WTC11 (cell line): ENCODE results near the gene SRCIN1.
A peak's percentile ranks its signal among the peaks of the same experiment; 100 is the strongest.

ENCODE experiments used
- CBFB ChIP-seq: sonication (generic); formaldehyde crosslinking; IDR thresholded peaks from 2 replicates; pipeline ENCODE4 v1.8.1; 2022; ENCODE audit warnings: mild to moderate bottlenecking, low read depth, missing genetic modification reagents
- CREM ChIP-seq: sonication (generic); formaldehyde crosslinking; IDR thresholded peaks from 2 replicates; pipeline ENCODE4 v1.8.1; 2022; ENCODE audit warnings: mild to moderate bottlenecking, missing genetic modification reagents, moderate library complexity
- ELF4 ChIP-seq: sonication (generic); formaldehyde crosslinking; IDR thresholded peaks from 2 replicates; pipeline ENCODE4 v1.8.1; 2022; ENCODE audit warnings: low read depth, mild to moderate bottlenecking, moderate library complexity, missing genetic modification reagents
- FOXP1 ChIP-seq: sonication (generic); formaldehyde crosslinking; IDR thresholded peaks from 2 replicates; pipeline ENCODE4 v1.8.0; 2022; ENCODE audit warnings: missing genetic modification reagents, mild to moderate bottlenecking, moderate library complexity, borderline replicate concordance
- SMAD3 ChIP-seq: sonication (generic); formaldehyde crosslinking; IDR thresholded peaks from 2 replicates; pipeline ENCODE4 v1.8.0; 2022; ENCODE audit warnings: missing genetic modification reagents, mild to moderate bottlenecking, borderline replicate concordance
- SP1 ChIP-seq: sonication (generic); formaldehyde crosslinking; conservative IDR thresholded peaks from 2 replicates; pipeline ENCODE4 v1.8.1; 2022; ENCODE audit warnings: missing genetic modification reagents
- ZNF121 ChIP-seq: sonication (generic); formaldehyde crosslinking; IDR thresholded peaks from 2 replicates; pipeline ENCODE4 v1.8.0; 2023; ENCODE audit warnings: missing genetic modification reagents
- ZNF317 ChIP-seq: sonication (generic); formaldehyde crosslinking; IDR thresholded peaks from 2 replicates; pipeline ENCODE4 v1.8.1; 2023; ENCODE audit warnings: low read depth, mild to moderate bottlenecking, moderate library complexity, missing genetic modification reagents, borderline replicate concordance
- TF ChIP-seq, protein P1 (sequence below): fragments of 200-600 bp; IDR thresholded peaks from 2 replicates; pipeline ENCODE4 v1.8.0; 2022; ENCODE audit warnings: antibody characterized with exemption
- TF ChIP-seq, protein P2 (sequence below): sonication (generic); formaldehyde crosslinking; IDR thresholded peaks from 2 replicates; pipeline ENCODE4 v1.8.1; 2023; ENCODE audit warnings: mild to moderate bottlenecking, missing genetic modification reagents
- TF ChIP-seq, protein P3 (sequence below): sonication (generic); formaldehyde crosslinking; IDR thresholded peaks from 2 replicates; pipeline ENCODE4 v1.8.0; 2022; ENCODE audit warnings: mild to moderate bottlenecking, missing genetic modification reagents

DNA sequence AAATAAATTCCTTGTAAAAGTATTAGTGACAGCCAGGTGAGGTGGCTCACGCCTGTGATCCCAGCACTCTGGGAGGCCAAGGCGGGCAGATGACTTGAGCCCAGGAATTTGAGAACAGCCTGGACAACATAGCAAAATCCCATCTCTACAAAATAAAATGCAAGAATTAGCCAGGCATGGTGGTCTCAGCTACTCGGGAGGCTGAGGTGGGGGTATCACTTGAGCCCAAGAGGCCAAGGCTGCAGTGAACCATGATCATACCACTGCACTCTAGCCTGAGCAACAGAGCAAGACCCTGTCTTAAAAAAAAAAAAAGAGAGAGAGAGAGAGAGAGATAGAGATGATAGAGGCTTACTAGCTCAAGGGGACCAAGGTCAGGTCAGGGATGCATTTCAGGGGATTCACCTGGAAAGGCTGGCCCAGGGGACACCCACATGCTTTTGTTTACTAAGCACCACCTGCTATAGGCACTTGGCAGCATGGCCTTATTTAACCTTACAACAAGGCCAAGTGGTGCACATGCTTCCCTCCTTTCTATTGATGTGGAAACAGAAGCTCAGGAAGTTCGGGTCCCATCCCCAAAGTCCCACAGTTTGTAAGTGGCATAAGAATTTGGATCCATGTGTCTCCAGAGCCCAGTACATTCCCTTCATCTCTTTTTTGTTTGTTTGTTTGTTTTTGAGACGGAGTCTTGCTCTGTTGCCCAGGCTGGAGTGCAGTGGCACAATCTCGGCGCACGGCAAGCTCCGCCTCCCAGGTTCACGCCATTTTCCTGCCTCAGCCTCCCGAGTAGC lies 12.4 kb upstream of the SRCIN1 start:
- no peak for TF ChIP-seq SP1 (CRISPR knock-in tag)
- TF ChIP-seq ZNF317 = no peak
- no peak for TF ChIP-seq ELF4 (CRISPR knock-in tag)
- TF ChIP-seq CREM = no peak
- TF ChIP-seq ZNF121 (CRISPR knock-in tag) = peak; percentile 38; the same call in 1 of the 2 replicates
- TF ChIP-seq, protein P1, sequence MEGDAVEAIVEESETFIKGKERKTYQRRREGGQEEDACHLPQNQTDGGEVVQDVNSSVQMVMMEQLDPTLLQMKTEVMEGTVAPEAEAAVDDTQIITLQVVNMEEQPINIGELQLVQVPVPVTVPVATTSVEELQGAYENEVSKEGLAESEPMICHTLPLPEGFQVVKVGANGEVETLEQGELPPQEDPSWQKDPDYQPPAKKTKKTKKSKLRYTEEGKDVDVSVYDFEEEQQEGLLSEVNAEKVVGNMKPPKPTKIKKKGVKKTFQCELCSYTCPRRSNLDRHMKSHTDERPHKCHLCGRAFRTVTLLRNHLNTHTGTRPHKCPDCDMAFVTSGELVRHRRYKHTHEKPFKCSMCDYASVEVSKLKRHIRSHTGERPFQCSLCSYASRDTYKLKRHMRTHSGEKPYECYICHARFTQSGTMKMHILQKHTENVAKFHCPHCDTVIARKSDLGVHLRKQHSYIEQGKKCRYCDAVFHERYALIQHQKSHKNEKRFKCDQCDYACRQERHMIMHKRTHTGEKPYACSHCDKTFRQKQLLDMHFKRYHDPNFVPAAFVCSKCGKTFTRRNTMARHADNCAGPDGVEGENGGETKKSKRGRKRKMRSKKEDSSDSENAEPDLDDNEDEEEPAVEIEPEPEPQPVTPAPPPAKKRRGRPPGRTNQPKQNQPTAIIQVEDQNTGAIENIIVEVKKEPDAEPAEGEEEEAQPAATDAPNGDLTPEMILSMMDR = no peak
- no peak for TF ChIP-seq CBFB (CRISPR knock-in tag)
- TF ChIP-seq, protein P2, sequence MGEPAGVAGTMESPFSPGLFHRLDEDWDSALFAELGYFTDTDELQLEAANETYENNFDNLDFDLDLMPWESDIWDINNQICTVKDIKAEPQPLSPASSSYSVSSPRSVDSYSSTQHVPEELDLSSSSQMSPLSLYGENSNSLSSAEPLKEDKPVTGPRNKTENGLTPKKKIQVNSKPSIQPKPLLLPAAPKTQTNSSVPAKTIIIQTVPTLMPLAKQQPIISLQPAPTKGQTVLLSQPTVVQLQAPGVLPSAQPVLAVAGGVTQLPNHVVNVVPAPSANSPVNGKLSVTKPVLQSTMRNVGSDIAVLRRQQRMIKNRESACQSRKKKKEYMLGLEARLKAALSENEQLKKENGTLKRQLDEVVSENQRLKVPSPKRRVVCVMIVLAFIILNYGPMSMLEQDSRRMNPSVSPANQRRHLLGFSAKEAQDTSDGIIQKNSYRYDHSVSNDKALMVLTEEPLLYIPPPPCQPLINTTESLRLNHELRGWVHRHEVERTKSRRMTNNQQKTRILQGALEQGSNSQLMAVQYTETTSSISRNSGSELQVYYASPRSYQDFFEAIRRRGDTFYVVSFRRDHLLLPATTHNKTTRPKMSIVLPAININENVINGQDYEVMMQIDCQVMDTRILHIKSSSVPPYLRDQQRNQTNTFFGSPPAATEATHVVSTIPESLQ (CRISPR knock-in tag) = no peak
- no peak for TF ChIP-seq SMAD3
- TF ChIP-seq, protein P3, sequence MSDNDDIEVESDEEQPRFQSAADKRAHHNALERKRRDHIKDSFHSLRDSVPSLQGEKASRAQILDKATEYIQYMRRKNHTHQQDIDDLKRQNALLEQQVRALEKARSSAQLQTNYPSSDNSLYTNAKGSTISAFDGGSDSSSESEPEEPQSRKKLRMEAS (CRISPR knock-in tag) = no peak
- TF ChIP-seq FOXP1 = no peak
